GM23338 (cell line): ENCODE measurements around the gene SOCS2. TPM values are rescaled to one million over a fixed set of nuclear protein-coding genes. Genes with fewer than 3 reads are reported as not detected.

Experiments
- ATAC-seq: fragments of 200-7000 bp; cut with Tn5 transposase; 3 replicates; pipeline ENCODE4 v1.9.1; 2020
- DNase-seq: peaks from one replicate; pipeline ENCODE4 v3.0.0-alpha.2; 2015; ENCODE audit warnings: low spot score
- H2AFZ ChIP-seq: fragments of 200-600 bp; sonication (generic); 2 replicates; pipeline ENCODE4 v1.8.0; 2016; ENCODE audit warnings: antibody characterized with exemption, mild to moderate bottlenecking, moderate library complexity
- H3F3A ChIP-seq: fragments of 200-600 bp; sonication (generic); replicated peaks from 2 replicates; pipeline ENCODE4 v1.8.0; 2017; ENCODE audit warnings: antibody characterized with exemption, mixed run types, low read depth
- H3K27ac ChIP-seq: fragments of 200-600 bp; sonication (generic); 2 replicates; pipeline ENCODE4 v1.6.1; 2016; ENCODE audit warnings: low read depth
- H3K27me3 ChIP-seq: fragments of 200-600 bp; sonication (generic); 2 replicates; pipeline ENCODE4 v1.8.0; 2016; ENCODE audit warnings: mild to moderate bottlenecking, mixed run types, moderate library complexity; ENCODE audit not compliant: insufficient read depth
- H3K36me3 ChIP-seq: fragments of 200-600 bp; sonication (generic); 2 replicates; pipeline ENCODE4 v1.8.0; 2016; ENCODE audit warnings: mild to moderate bottlenecking; ENCODE audit not compliant: insufficient read depth
- H3K4me1 ChIP-seq: fragments of 200-600 bp; sonication (generic); 2 replicates; pipeline ENCODE4 v1.8.0; 2016; ENCODE audit warnings: mild to moderate bottlenecking, moderate library complexity; ENCODE audit not compliant: insufficient read depth
- H3K4me2 ChIP-seq: fragments of 200-600 bp; sonication (generic); 2 replicates; pipeline ENCODE4 v1.7.1; 2017; ENCODE audit warnings: mixed run types
- H3K4me3 ChIP-seq: fragments of 200-600 bp; sonication (generic); 2 replicates; pipeline ENCODE4 v1.6.1; 2016; ENCODE audit warnings: mixed run types
- H3K79me2 ChIP-seq: fragments of 200-600 bp; sonication (generic); replicated peaks from 2 replicates; pipeline ENCODE4 v1.8.0; 2017; ENCODE audit warnings: mild to moderate bottlenecking; ENCODE audit not compliant: insufficient read depth
- H3K9me2 ChIP-seq: fragments of 200-600 bp; sonication (generic); 2 replicates; pipeline ENCODE4 v1.8.0; 2017; ENCODE audit not compliant: insufficient read depth
- H4K20me1 ChIP-seq: fragments of 200-600 bp; sonication (generic); replicated peaks from 2 replicates; pipeline ENCODE4 v1.8.0; 2017; ENCODE audit warnings: mild to moderate bottlenecking; ENCODE audit not compliant: insufficient read depth
- H3K27ac Mint-ChIP-seq: 2 replicates; pipeline ENCODE4 v1.8.0; 2020; ENCODE audit warnings: inconsistent platforms, mild to moderate bottlenecking, moderate library complexity, mixed read lengths
- H3K27me3 Mint-ChIP-seq: 3 replicates; pipeline ENCODE4 v1.8.0; 2022; ENCODE audit warnings: low read depth, mild to moderate bottlenecking, moderate library complexity, mixed read lengths, inconsistent platforms; ENCODE audit not compliant: insufficient read depth, poor library complexity
- H3K36me3 Mint-ChIP-seq: 3 replicates; pipeline ENCODE4 v1.8.0; 2021; ENCODE audit warnings: low read depth, mild to moderate bottlenecking, inconsistent platforms, moderate library complexity, mixed read lengths
- H3K4me1 Mint-ChIP-seq: 3 replicates; pipeline ENCODE4 v1.8.0; 2020; ENCODE audit warnings: mild to moderate bottlenecking, inconsistent platforms, mixed read lengths
- H3K4me3 Mint-ChIP-seq: 3 replicates; pipeline ENCODE4 v1.8.0; 2021; ENCODE audit warnings: moderate library complexity, mild to moderate bottlenecking, inconsistent platforms, mixed read lengths
- H3K9me3 Mint-ChIP-seq: 3 replicates; pipeline ENCODE4 v1.8.0; 2020; ENCODE audit warnings: moderate library complexity, mild to moderate bottlenecking, inconsistent platforms, mixed read lengths
- REST ChIP-seq: IDR thresholded peaks from one replicate; pipeline ENCODE4 v1.6.1; 2018; ENCODE audit warnings: antibody characterized with exemption; ENCODE audit not compliant: unreplicated experiment
- ZNF114 ChIP-seq: fragments of 250-450 bp; sonication (Bioruptor Pico); IDR thresholded peaks from 2 replicates; pipeline ENCODE4 v1.5.0; 2020; ENCODE audit warnings: mild to moderate bottlenecking, moderate library complexity
- polyA plus RNA-seq: library from polyadenylated mRNA; unstranded; fragments of >200 nt; fragmentation: Nextera tagmentation; extraction: Ambion mirVana; gene quantifications from 2 replicates; pipeline ENCODE4 v1.2.1, GENCODE V29; 2016
- total RNA-seq: library from RNA; depleted of rRNA; stranded (reverse); fragments of >200 nt; shearing (Covaris generic); gene quantifications from 2 replicates; pipeline ENCODE4 v1.2.3, GENCODE V29; 2014
- TF ChIP-seq, protein P1 (sequence below), 2 experiments: fragments of 200-600 bp in 1 of 2; sonication (generic) in 1 of 2; conservative IDR thresholded peaks; 2 replicates each; pipeline versions ENCODE4 v1.5.1 to v1.6.1; 2016 to 2017; ENCODE audit warnings: antibody characterized with exemption in 2 of 2, low read depth in 2 of 2, mild to moderate bottlenecking in 2 of 2, moderate library complexity in 1 of 2

Gene SOCS2
- total and polyA plus RNA-seq, 2 experiments from 2014 or later = 15.5 to 32.4 TPM

DNA sequence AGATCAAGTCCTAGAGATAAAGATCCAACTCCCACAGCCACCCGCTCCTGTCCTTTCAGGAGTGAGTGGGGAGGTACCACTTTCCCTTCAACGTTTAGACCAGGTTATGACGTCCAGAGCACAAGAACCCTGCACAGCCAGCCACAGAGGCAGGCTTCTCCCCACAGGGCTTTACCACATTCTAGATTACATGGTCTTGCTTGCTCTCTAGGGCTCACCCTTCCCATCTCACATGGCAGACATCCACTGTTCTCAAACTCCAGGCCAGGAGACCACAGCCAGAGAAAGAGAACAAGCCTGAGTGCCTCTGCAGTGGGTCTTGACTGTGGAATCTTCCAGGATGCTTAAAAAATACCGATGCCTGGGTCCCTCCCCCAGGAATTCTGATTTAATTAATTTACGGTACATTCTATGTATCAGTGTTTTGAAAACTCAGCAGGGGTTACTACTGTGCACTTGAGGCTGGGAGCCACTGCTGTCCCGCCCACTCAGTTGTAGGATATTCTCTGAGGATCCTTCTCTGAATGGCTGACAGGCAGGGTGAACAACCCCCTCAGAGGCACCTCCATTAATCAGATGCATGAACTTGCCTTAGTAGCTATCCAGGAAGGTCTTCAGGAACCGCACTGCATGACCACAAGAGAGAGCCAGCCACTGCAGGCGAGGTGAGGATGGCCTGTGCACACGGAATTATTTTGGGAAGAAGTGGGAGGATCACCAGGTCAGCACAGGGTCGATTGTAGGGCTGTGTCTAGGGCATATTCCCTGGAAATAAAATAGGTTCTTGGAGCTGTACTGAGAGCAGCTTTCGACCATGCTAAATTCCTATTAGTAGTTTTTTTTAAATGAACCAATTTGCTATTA is 21.5 kb upstream of the SOCS2 start:
- DNase-seq (no peak), ATAC-seq (peak; percentile 36; the same call in 2 of the 3 replicates)
- Histone ChIP-seq H2AFZ (no peak overlapping the region), H3K36me3 (no peaks in the 10 kb centered on the region), H3K4me1 (no peaks in the 10 kb centered on the region), H3K9me2 (no peaks in the 10 kb centered on the region), H3K4me2 (no peak overlapping the region), H4K20me1 (no peaks in the 10 kb centered on the region), H3K79me2 (no peaks in the 10 kb centered on the region), H3K4me3 (no peak overlapping the region), H3F3A (no peaks in the 10 kb centered on the region), H3K27me3 (no peaks in the 10 kb centered on the region), H3K27ac (no peak overlapping the region)
- no peaks in the 10 kb centered on the region for H3K4me1 Mint-ChIP-seq
- no peak overlapping the region for H3K4me3 Mint-ChIP-seq
- no peak overlapping the region for H3K27ac Mint-ChIP-seq
- TF ChIP-seq REST = no peak
- TF ChIP-seq, protein P1, sequence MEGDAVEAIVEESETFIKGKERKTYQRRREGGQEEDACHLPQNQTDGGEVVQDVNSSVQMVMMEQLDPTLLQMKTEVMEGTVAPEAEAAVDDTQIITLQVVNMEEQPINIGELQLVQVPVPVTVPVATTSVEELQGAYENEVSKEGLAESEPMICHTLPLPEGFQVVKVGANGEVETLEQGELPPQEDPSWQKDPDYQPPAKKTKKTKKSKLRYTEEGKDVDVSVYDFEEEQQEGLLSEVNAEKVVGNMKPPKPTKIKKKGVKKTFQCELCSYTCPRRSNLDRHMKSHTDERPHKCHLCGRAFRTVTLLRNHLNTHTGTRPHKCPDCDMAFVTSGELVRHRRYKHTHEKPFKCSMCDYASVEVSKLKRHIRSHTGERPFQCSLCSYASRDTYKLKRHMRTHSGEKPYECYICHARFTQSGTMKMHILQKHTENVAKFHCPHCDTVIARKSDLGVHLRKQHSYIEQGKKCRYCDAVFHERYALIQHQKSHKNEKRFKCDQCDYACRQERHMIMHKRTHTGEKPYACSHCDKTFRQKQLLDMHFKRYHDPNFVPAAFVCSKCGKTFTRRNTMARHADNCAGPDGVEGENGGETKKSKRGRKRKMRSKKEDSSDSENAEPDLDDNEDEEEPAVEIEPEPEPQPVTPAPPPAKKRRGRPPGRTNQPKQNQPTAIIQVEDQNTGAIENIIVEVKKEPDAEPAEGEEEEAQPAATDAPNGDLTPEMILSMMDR (conservative IDR thresholded peaks at IDR 0.05; ENCODE audit: low read depth in 2 of 2) = peak in 1 of 2 experiments; percentile 20; a peak in 1 of 4 replicates
- no peaks in the 10 kb centered on the region for H3K9me3 Mint-ChIP-seq
- no peaks in the 10 kb centered on the region; the same call in 2 of the 3 replicates for H3K36me3 Mint-ChIP-seq
- no peaks in the 10 kb centered on the region for H3K27me3 Mint-ChIP-seq

GRCh38 chr12:93552427-93552826 is 20.0 kb upstream of the SOCS2 start:
- no peaks in the 10 kb centered on the region for H3K27me3 Mint-ChIP-seq
- DNase-seq (no peak), ATAC-seq (no peak)
- Histone ChIP-seq H3K36me3 (peaks cover under 1% of the 10 kb centered on the region; the same call in 1 of the 2 replicates), H3K9me2 (no peaks in the 10 kb centered on the region), H2AFZ (no peak overlapping the region), H4K20me1 (no peaks in the 10 kb centered on the region), H3K79me2 (no peaks in the 10 kb centered on the region), H3K4me1 (no peaks in the 10 kb centered on the region), H3K4me2 (no peak overlapping the region), H3K27ac (no peak overlapping the region), H3K4me3 (no peak overlapping the region), H3K27me3 (no peaks in the 10 kb centered on the region), H3F3A (no peaks in the 10 kb centered on the region)
- peaks cover 9% of the 10 kb centered on the region; the same call in 2 of the 3 replicates for H3K36me3 Mint-ChIP-seq
- H3K27ac Mint-ChIP-seq = no peak overlapping the region
- no peak overlapping the region for H3K4me3 Mint-ChIP-seq
- no peaks in the 10 kb centered on the region for H3K4me1 Mint-ChIP-seq
- no peaks in the 10 kb centered on the region for H3K9me3 Mint-ChIP-seq
- TF ChIP-seq ZNF114 (CRISPR knock-in tag) = no peak
- TF ChIP-seq REST = no peak
